OCI-LY1 (cell line): Measurements from ENCODE around the gene BHMT2.

Experiments used
- EZH2 ChIP-seq: fragments of 200-600 bp; sonication (generic), shearing (Covaris generic); IDR thresholded peaks from 2 replicates; pipeline ENCODE4 v1.8.0; 2017; ENCODE audit warnings: borderline replicate concordance, mixed run types, mild to moderate bottlenecking, antibody characterized with exemption, low read length, moderate library complexity, mixed read lengths
- TF ChIP-seq, protein P1 (sequence below): fragments of 200-600 bp; sonication (generic), shearing (Covaris generic); IDR thresholded peaks from 2 replicates; pipeline ENCODE4 v1.5.1; 2017; ENCODE audit warnings: mild to moderate bottlenecking, antibody characterized with exemption, low read length, moderate library complexity, mixed read lengths

DNA sequence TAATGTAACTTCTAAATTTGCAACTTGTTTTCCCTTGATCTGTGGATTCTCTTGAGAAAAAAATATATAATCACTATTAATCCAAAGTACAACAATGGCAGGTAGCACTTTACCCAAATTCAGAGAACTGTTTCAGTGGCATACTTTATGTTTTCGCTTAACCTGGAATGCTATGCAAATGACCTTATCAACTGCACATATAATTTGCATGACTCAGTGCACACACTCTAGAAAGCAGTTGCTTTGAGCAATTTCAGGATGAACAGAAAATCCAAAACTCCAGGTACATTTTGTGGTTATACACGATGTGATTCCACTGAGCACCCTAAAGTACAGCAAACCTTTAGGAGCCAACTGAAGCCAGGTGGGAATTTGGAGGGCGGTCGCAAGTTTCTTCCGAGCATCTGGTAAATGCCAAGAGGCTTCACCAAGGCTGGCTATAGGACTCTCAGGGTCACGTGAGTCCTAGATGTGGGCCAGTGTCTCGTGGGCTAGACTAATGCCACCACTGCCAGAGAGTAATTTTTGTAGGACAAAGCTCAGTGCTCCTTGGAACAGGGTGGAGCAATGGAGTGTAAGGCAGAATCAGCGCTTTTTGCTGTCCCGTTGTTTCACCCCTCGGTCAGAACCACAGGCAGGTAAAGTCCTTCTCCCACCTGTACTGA is 37.4 kb upstream of the BHMT2 start:
- TF ChIP-seq, protein P1, sequence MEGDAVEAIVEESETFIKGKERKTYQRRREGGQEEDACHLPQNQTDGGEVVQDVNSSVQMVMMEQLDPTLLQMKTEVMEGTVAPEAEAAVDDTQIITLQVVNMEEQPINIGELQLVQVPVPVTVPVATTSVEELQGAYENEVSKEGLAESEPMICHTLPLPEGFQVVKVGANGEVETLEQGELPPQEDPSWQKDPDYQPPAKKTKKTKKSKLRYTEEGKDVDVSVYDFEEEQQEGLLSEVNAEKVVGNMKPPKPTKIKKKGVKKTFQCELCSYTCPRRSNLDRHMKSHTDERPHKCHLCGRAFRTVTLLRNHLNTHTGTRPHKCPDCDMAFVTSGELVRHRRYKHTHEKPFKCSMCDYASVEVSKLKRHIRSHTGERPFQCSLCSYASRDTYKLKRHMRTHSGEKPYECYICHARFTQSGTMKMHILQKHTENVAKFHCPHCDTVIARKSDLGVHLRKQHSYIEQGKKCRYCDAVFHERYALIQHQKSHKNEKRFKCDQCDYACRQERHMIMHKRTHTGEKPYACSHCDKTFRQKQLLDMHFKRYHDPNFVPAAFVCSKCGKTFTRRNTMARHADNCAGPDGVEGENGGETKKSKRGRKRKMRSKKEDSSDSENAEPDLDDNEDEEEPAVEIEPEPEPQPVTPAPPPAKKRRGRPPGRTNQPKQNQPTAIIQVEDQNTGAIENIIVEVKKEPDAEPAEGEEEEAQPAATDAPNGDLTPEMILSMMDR, result no peak
- no peak for TF ChIP-seq EZH2
